Effector memory CD4-positive, alpha-beta T cell (primary cell): ENCODE results near the gene ARRB1.

Experiments used
- DNase-seq, 3 donors: peaks; one replicate each; pipeline ENCODE4 v3.0.0-alpha.2; 2020
- H3K27ac ChIP-seq: 2 replicates; pipeline ENCODE4 v1.7.0; 2013; ENCODE audit warnings: mild to moderate bottlenecking, low read length, moderate library complexity; ENCODE audit not compliant: insufficient read depth, poor library complexity, severe bottlenecking
- H3K27me3 ChIP-seq: replicated peaks from 2 replicates; pipeline ENCODE4 v1.7.0; 2013; ENCODE audit warnings: mild to moderate bottlenecking, low read length; ENCODE audit not compliant: insufficient read depth, control insufficient read depth, poor library complexity, severe bottlenecking
- H3K36me3 ChIP-seq: 2 replicates; pipeline ENCODE4 v1.7.0; 2013; ENCODE audit warnings: mild to moderate bottlenecking, low read length, moderate library complexity; ENCODE audit not compliant: control insufficient read depth, insufficient read depth
- H3K4me1 ChIP-seq: 2 replicates; pipeline ENCODE4 v1.7.0; 2013; ENCODE audit warnings: low read length, mild to moderate bottlenecking; ENCODE audit not compliant: control insufficient read depth, insufficient read depth, poor library complexity, severe bottlenecking
- H3K4me3 ChIP-seq: 2 replicates; pipeline ENCODE4 v1.7.0; 2013; ENCODE audit warnings: low read length, low read depth, mild to moderate bottlenecking; ENCODE audit not compliant: insufficient read depth, poor library complexity, severe bottlenecking
- H3K9me3 ChIP-seq: 2 replicates; pipeline ENCODE4 v1.7.0; 2013; ENCODE audit warnings: mild to moderate bottlenecking, low read length, moderate library complexity; ENCODE audit not compliant: control insufficient read depth

The ARRB1 gene

DNA sequence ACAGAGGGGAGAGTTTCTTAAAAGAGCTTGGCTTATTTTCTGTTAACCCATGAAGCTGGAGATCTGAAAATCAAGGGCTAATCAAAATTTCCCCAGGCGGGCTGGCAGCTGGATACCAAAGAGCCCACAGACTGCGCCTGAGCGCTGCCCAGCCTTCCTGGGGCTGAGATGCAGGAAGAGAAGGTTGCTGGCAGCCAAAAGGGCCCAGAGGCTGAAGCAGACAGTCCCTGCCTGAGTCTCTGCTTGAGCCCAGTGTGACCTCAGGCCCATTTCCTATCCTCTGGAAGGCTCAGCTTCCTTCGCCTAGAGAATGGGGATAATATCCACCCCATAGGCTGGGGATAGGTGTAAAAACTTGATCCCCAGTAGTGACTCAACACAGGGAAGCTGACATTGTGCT lies 49.1 kb downstream of the ARRB1 start:
- Histone ChIP-seq H3K4me1 (no peaks in the 10 kb centered on the region), H3K9me3 (no peaks in the 10 kb centered on the region), H3K27ac (no peak overlapping the region), H3K36me3 (no peaks in the 10 kb centered on the region), H3K27me3 (no peaks in the 10 kb centered on the region), H3K4me3 (no peak overlapping the region)
- DNase-seq, result no peak

DNA sequence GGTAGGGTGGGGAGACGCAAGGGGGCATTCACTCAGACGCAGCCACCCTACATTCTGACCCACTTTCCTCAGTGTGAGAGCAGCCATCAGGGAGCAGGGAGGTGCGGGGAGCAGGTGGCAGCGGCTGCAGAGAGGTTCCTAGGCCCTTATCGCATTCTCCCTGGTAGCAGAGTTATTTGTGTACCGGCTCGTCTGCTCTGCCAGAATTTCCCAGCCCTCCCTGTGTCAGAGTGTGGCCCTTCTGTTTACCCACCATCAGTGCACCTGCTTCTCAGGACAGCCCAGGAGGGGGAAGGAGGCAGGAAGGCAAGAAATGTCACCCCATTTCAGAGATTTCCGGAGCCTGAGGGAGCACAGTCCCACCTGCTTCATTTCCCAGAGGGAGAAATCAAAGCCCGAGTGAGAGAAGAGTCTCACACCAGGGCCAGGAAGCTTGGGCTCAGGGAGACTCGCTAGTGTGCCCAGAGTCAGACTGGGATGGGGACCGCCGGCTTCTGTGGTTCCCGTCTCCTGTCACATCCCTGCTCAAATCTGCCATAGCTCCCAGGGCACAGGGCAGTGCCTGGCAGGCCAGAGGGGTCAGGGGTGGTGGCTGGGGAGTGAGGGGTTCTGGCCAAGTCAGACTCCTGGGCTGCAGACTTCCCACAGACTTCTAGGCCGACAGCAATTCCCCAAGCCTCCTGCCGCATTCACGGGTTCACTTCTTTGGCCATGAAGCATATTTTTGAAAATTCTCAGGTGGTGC lies 49.7 kb downstream of the ARRB1 start:
- DNase-seq, result no peak
- Histone ChIP-seq H3K4me3 (no peak overlapping the region), H3K4me1 (no peaks in the 10 kb centered on the region), H3K36me3 (no peaks in the 10 kb centered on the region), H3K27ac (no peak overlapping the region), H3K27me3 (no peaks in the 10 kb centered on the region), H3K9me3 (no peaks in the 10 kb centered on the region)

DNA sequence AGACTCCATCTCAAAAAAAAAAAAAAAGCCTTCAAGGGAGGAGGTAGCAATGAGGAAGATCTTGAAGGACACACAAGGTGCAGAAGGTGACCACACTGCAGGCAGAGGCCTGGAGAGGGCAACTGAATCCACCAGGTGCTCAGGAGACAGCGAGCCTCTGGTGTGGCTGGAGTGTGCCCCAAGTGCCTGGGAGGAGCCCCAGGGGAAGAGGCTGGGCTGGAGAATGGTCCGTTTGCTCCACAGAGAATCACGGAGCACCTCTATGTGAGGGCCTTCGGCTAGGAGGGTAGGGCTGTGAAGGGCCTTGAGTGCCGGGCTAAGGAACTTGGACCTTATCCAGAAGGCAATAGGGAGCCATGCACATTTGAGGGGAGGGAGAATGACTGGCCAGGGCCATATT lies 50.3 kb downstream of the ARRB1 start:
- H3K9me3 ChIP-seq, result no peaks in the 10 kb centered on the region
- no peaks in the 10 kb centered on the region for H3K4me1 ChIP-seq
- H3K27ac ChIP-seq, result no peak overlapping the region
- H3K4me3 ChIP-seq, result no peak overlapping the region
- H3K27me3 ChIP-seq, result no peaks in the 10 kb centered on the region
- no peak for DNase-seq
- H3K36me3 ChIP-seq, result no peaks in the 10 kb centered on the region

DNA sequence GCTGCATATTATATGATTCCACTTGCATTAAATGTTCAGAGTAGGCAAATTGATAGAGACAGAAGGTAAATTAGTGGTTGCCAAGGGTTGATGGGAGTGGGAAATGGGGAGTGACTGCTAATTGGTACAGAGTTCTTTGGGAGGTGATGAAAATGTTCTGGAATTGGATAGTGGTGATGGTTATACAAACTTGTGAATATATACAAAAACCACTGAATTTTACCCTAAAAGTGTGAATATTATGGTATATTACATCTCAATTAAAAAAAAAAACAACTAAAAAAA lies 52.5 kb downstream of the ARRB1 start:
- H3K36me3 ChIP-seq, result no peaks in the 10 kb centered on the region
- DNase-seq, result no peak
- H3K27me3 ChIP-seq, result no peaks in the 10 kb centered on the region

DNA sequence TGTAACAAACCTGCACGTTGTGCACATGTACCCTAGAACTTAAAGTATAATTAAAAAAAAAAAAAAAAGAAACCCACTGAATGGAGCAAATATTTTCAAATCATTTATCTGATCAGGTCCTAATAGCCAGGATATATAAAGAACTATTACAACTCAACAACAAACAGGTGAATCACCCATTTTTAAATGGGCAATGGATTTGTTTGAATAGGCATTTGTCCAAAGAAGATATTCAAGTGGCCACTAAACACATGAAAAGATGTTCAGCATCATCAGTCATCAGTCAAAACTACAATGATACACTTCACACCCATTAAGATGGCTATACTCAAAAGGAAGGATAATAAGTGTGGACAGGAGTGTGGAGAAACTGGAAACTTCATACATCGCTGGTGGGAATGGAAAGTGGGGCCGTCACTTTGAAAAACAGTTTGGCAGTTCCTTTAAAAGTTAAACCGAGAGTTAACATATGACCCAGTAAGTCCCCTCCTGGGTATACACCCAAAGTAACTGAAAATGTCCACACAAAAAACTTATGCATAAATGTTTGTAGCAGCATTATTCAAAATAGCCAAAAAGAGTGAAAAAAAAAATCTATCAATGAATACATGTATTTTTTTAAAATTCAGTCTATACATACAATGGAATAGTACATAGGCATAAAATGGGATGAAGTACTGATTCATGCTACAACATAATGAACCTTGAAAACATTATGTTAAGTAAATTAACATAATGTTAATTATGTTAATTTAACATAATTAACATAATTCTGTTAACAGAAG lies 53.1 kb downstream of the ARRB1 start:
- Histone ChIP-seq H3K9me3 (no peaks in the 10 kb centered on the region), H3K27me3 (no peaks in the 10 kb centered on the region), H3K4me1 (no peaks in the 10 kb centered on the region), H3K36me3 (no peaks in the 10 kb centered on the region), H3K27ac (no peak overlapping the region), H3K4me3 (no peak overlapping the region)
- DNase-seq, result no peak

More for the DNA sequence above, 52.5 kb downstream of the ARRB1 start:
- Histone ChIP-seq H3K9me3 (no peaks in the 10 kb centered on the region), H3K4me3 (no peak overlapping the region), H3K27ac (no peak overlapping the region), H3K4me1 (no peaks in the 10 kb centered on the region)

DNA sequence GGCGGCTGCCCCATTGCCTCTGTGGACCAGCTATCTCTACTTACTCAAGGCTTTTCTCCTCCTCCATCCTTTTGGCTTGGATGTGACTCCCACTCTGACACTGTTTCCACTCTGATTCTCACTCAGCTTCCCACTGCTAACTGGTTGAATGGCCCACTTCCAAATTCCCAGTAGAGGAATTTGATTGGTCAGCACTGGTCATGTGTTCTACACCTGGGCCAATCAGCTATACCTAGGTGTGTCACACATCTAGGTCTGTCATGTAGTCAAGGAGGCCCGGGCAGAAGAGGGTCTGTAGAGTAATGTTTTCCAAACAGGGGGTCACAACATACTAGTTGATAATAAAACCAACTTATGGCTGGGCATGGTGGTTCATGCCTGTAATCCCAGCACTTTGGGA lies 57.6 kb downstream of the ARRB1 start:
- no peaks in the 10 kb centered on the region for H3K9me3 ChIP-seq

DNA sequence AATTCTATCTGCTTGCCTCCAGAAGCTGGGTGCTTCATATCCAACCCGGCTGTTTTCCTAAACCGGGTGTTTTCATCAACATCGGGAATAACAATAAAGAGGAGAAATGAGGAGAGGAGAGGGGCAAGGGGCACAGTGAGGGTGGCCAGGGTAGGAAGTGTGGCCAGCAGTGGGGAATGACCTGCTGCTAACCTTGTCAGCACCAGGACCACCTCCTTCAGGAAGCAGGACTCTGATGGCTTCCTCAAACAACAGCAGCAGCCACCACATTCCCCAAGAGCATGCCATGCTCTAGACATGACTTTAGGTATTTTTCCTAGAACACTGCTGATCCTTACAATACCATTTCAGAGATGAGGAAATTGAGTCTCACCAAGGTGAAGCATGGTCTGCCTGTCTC lies 58.5 kb downstream of the ARRB1 start:
- Histone ChIP-seq H3K4me1 (no peaks in the 10 kb centered on the region), H3K4me3 (no peak overlapping the region), H3K9me3 (no peaks in the 10 kb centered on the region), H3K27me3 (no peaks in the 10 kb centered on the region), H3K36me3 (no peaks in the 10 kb centered on the region), H3K27ac (no peak overlapping the region)
- DNase-seq, result no peak

More for the DNA sequence above, 57.6 kb downstream of the ARRB1 start:
- Histone ChIP-seq H3K4me3 (no peak overlapping the region), H3K27me3 (no peaks in the 10 kb centered on the region), H3K36me3 (no peaks in the 10 kb centered on the region), H3K4me1 (no peaks in the 10 kb centered on the region), H3K27ac (no peak overlapping the region)
- DNase-seq, result no peak

DNA sequence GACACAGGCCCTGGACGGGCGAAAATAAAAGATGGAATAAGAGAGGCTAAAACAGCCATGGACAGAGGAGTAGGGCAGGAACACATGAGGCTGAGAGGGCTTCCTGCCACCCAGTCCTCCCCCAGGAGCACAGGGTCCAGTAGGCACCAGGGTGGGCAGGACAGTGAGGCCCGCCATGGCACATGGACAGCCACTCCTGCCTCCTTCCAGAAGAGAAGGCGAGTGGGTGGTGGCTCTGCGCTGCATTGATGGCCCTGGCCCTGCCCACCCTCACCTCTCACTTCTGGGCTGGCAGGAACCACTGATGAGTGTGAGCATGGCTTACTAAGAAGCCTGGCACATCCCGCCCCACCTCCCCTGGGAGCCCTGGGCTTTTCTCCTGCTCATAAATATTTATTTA lies 59.7 kb downstream of the ARRB1 start:
- H3K36me3 ChIP-seq, result peaks cover 4% of the 10 kb centered on the region
- no peak overlapping the region for H3K27ac ChIP-seq
- H3K9me3 ChIP-seq, result no peaks in the 10 kb centered on the region
- no peak for DNase-seq
- no peak overlapping the region for H3K4me3 ChIP-seq
- no peaks in the 10 kb centered on the region for H3K4me1 ChIP-seq
- no peaks in the 10 kb centered on the region for H3K27me3 ChIP-seq

DNA sequence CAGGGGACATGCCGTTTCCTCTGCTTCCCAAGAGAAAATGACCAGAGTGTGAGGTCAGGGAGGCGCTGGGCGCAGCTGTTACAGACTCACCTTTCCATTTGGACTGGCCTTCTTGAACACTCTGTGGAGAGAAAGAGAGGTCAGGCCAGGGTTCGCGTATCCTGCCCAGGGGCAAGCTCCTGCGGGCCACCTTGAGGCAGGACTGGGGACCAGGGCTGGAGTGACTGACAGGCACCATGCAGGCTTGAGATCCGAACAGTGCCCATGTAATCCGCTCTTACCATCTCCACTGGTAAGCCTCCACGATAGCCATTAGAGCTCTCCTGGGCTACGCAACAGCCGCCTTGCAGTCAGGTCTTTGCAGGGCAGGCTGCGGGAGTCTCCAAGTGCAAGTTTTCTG lies 61.5 kb downstream of the ARRB1 start:
- DNase-seq, result no peak
- Histone ChIP-seq H3K36me3 (peaks cover 11% of the 10 kb centered on the region), H3K9me3 (no peaks in the 10 kb centered on the region), H3K27ac (no peak overlapping the region), H3K4me3 (no peak overlapping the region), H3K4me1 (no peaks in the 10 kb centered on the region), H3K27me3 (no peaks in the 10 kb centered on the region)

DNA sequence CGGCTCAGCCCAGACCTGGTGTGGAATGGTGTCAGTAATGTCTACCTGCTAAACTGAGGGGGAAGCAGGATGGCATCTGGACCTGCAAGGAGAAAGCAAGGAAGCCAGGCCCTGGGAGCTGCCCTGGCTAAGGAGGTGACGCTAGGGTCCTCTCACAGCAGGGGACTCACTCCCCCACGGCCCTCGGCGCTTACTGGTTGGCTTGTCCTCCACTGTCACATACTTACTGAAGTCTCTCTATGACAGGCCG lies 62.0 kb downstream of the ARRB1 start:
- DNase-seq, result no peak
- no peaks in the 10 kb centered on the region for H3K27me3 ChIP-seq
- H3K4me3 ChIP-seq, result no peak overlapping the region
- H3K27ac ChIP-seq, result no peak overlapping the region
- no peaks in the 10 kb centered on the region for H3K4me1 ChIP-seq
- no peaks in the 10 kb centered on the region for H3K9me3 ChIP-seq
- H3K36me3 ChIP-seq, result peaks cover 11% of the 10 kb centered on the region
